Activated CD8-positive, alpha-beta T cell treated with anti-CD3 and anti-CD28 coated beads, Interleukin-2, amount 10 ng/mL, durations not matched to agents 7 days and 5 days (primary cell): ENCODE measurements around the gene ZCWPW1. TPM values are rescaled to one million over a fixed set of nuclear protein-coding genes. Genes with fewer than 3 reads are reported as not detected.

ENCODE experiments used
- ATAC-seq: fragments of 150-1000 bp; cut with Tn5 transposase; one replicate; pipeline ENCODE4 v1.10.0; 2021; ENCODE audit warnings: moderate library complexity
- CTCF ChIA-PET: fragments of 350-600 bp; sonication (Branson Sonifier 250); formaldehyde crosslinking; loops from one replicate; lab custom pipeline; 2021; ENCODE audit warnings: antibody characterized with exemption; lab: Charles Lee
- POLR2A ChIA-PET: fragments of 350-600 bp; sonication (Branson Sonifier 250); formaldehyde crosslinking; loops from one replicate; lab custom pipeline; 2021; ENCODE audit warnings: antibody characterized with exemption; lab: Charles Lee
- DNase-seq: peaks from one replicate; pipeline ENCODE4 v3.0.0-alpha.2; 2020
- H3K27ac Mint-ChIP-seq: one replicate; pipeline ENCODE4 v1.8.0; 2021; ENCODE audit warnings: mild to moderate bottlenecking, mixed read lengths
- H3K27me3 Mint-ChIP-seq: one replicate; pipeline ENCODE4 v1.8.0; 2021; ENCODE audit warnings: low read depth, mixed read lengths
- H3K36me3 Mint-ChIP-seq: one replicate; pipeline ENCODE4 v1.8.0; 2021; ENCODE audit warnings: low read depth, mixed read lengths
- H3K4me1 Mint-ChIP-seq: one replicate; pipeline ENCODE4 v1.8.0; 2021; ENCODE audit warnings: low read depth, mixed read lengths
- H3K4me3 Mint-ChIP-seq: one replicate; pipeline ENCODE4 v1.8.0; 2021; ENCODE audit warnings: mild to moderate bottlenecking, mixed read lengths
- H3K9me3 Mint-ChIP-seq: one replicate; pipeline ENCODE4 v1.8.0; 2022; ENCODE audit warnings: mixed read lengths; ENCODE audit not compliant: insufficient read depth
- total RNA-seq, 2 experiments: library from RNA; stranded (reverse); gene quantifications; one replicate each; pipeline ENCODE4 v1.2.3, GENCODE V29; 2021

The ZCWPW1 gene
- total RNA-seq, 2 experiments from 2014 or later = 2.6 to 2.8 TPM

DNA sequence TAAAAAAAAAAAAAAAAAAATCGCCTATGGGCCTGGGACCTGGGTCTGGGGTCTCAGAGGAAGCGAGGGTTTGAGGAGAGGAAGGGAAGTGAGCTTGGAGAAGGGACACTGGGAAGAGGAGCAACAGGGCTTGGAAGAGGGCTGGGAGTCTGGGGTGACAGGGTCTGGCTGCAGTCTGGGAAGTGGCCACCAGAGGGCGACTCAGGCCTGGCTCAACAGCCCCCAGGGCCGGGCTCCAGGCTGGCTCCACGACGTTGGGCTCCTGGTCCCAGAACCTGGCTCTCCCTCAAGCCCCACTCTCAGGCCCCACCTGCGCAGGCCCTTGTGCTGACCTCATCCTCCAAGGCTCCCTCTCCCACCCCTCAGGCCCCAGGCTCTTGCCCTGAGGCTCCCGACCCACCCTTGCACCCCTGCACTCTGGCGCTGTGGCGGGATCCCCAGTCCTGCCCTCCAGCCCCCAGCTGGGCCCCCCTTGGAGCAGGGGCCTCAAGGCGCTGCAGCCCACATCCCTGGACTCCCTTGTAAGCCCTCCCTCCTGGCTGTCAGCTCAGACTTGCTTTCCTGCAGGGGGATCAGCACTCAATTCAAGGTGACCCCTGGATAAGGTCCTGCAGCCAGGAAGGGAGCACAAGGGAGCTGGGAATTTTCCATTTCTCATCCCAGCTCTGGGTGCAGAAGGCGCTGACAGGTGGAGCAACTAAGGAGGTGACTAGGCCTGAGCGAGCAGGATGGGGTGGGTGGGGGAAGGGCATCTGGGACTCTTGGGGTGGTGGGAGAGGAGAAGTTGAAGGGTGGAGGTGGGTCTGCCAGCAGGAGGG lies 40.9 kb upstream of the ZCWPW1 start:
- peaks cover 21% of the 10 kb centered on the region for H3K4me1 Mint-ChIP-seq
- POLR2A ChIA-PET = interaction anchor here (2.1 kb wide), 1 partner anchor 90 kb away, joined by 5 read pairs; no protein-coding TSS in a partner anchor

DNA sequence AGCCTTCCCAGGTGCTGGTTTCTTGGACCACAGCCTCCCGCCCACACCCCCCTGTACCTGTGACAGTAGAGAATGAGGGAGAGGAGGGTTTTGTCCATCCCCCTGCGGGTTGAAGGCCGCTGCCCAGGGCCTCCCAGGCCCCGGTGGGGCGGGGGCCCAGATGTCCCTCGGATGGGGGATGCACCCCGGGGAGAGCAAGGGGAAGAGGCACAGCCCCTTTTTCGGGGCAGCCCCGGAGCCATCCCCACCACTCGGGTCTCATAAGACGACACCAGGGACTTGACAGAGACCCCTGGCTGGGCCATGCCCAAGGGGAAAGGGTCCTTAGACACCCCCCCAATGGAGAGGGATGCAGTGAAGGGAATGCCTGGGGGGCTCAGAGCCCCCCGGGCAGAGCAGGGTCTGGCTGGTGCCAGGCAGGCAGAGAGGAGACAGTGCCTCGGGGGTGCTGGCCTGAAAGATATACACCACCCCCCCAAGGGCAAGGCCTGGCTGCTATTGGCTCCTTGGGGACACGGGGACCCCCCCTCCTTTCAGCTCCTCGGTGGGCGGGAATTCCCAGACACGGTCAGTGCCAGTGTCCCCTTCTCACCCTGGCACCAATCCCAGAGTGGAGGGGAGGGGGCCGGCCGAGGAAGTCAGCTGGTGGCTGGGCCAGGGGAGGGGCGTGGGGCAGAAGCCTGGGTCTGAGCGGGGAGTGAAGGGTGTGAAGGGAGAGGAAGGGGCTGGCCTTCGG lies 39.3 kb upstream of the ZCWPW1 start:
- DNase-seq = no peak
- ATAC-seq = no peak
- Mint-ChIP-seq H3K9me3 (no peaks in the 10 kb centered on the region), H3K4me3 (no peak overlapping the region), H3K27me3 (no peaks in the 10 kb centered on the region), H3K36me3 (peaks cover 34% of the 10 kb centered on the region), H3K27ac (no peak overlapping the region), H3K4me1 (peaks cover 7% of the 10 kb centered on the region)
- CTCF ChIA-PET = interaction anchor here (2.2 to 4.9 kb wide), 2 partner anchors 12 to 91 kb away, joined by 18 to 47 read pairs; no protein-coding TSS in a partner anchor
- POLR2A ChIA-PET = interaction anchor here (0.6 kb wide), 1 partner anchor 27 kb away, joined by 3 read pairs; no protein-coding TSS in a partner anchor

More for the DNA sequence above, 40.9 kb upstream of the ZCWPW1 start:
- no peaks in the 10 kb centered on the region for H3K27me3 Mint-ChIP-seq
- ATAC-seq (peak; percentile 85), DNase-seq (peak; percentile 86)
- H3K4me3 Mint-ChIP-seq = no peak overlapping the region
- peaks cover 44% of the 10 kb centered on the region for H3K36me3 Mint-ChIP-seq
- peak overlapping the region; percentile 39 for H3K27ac Mint-ChIP-seq
- CTCF ChIA-PET = interaction anchor here (0.7 to 4.9 kb wide), 15 partner anchors 9 to 383 kb away, joined by 3 to 47 read pairs (median 5); partner anchors contain the start of genes FBXO24, SLC12A9 and TSC22D4
- H3K9me3 Mint-ChIP-seq = no peaks in the 10 kb centered on the region

DNA sequence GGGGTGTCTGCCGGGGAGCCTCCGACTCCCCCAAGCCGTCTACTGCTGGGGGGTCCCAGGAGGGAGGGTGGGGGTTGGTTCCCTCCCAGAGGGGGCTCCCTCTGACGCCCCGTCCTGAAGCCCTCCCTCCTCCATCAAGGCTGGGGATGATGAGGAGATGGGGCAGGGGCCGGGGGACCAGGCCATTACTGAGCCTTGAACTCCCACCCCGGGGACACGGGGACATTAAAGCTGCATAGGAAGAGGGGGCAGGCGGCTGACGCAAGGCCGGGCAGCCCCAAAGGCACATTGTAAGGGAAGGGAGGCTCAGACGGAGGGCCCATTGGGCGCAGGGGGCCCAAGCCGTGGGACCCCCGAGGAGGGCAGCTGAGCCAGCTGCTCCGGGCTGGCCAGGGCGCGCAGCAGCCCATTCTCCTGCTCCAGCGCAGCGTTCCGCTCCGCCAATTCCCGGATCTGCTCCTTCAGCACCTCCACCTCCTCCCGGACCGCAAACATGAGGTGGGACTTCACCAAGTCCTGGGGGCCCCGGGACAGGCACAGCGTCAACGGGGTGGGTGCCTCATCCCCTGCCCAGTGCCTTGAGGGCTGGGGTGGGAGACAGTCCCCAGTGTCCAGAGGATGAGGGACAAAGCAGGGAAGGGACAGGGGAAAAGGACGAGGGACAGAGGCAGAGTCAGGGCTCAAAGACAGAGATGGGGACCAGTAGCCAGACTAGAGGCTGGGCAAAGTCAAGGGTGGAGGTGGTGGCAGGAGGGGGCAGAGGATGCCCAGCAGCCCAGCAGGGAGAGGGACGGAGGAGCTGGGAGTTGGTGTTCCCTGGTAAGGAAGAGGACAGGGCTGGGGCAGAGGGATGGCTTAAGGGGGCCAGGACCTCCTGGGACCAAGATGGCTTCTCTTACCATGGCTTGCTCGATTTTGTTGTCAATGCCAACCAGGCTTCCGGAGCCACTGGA lies 38.4 kb upstream of the ZCWPW1 start:
- ATAC-seq (no peak), DNase-seq (no peak)
- no peak overlapping the region for H3K4me3 Mint-ChIP-seq
- H3K36me3 Mint-ChIP-seq = peaks cover 31% of the 10 kb centered on the region
- peaks cover 5% of the 10 kb centered on the region for H3K4me1 Mint-ChIP-seq
- H3K27ac Mint-ChIP-seq = no peak overlapping the region
- H3K9me3 Mint-ChIP-seq = no peaks in the 10 kb centered on the region
- H3K27me3 Mint-ChIP-seq = no peaks in the 10 kb centered on the region
- ChIA-PET POLR2A (no interaction called here), CTCF (interaction anchor here (4.9 kb wide), 1 partner anchor 92 kb away, joined by 47 read pairs; no protein-coding TSS in a partner anchor)

DNA sequence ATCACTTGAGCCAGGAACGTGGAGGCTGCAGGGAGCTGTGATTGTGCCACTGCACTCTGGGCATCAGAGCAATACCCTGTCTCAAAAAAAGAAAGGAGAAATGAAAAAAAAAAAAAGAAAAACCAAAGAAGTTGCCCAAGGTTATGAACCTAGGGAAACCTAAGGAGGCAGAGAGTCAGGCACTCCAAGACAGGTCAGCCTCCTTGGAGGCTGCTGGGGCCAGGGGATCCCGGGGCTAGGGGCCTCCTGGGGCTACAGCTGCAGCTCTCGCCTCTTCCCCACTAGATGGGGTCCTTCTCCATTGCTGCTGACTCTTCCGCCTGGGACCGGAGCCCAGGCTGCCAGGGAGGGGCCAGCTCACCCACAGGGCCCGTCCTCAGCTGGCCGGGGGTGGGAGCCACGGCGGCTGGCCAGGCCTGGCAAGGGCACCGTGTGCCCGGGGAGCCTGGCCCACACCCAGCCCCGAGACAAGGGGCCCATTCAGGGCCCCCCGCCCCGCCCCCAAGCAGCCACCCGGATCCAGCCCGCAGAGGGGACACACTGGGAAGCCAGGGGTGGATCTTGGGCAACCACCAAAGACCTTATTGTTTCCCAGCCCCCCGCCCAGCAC lies 37.3 kb upstream of the ZCWPW1 start:
- POLR2A ChIA-PET = interaction anchor here (1.3 kb wide), 1 partner anchor 10 kb away, joined by 3 read pairs; no protein-coding TSS in a partner anchor
- Mint-ChIP-seq H3K4me1 (peaks cover 3% of the 10 kb centered on the region), H3K27ac (no peak overlapping the region), H3K36me3 (peaks cover 37% of the 10 kb centered on the region), H3K4me3 (no peak overlapping the region), H3K9me3 (no peaks in the 10 kb centered on the region), H3K27me3 (no peaks in the 10 kb centered on the region)
- no peak for DNase-seq
- CTCF ChIA-PET = interaction anchor here (0.9 to 2.2 kb wide), 4 partner anchors 17 to 98 kb away, joined by 4 to 7 read pairs (median 6); no protein-coding TSS in a partner anchor
- no peak for ATAC-seq

DNA sequence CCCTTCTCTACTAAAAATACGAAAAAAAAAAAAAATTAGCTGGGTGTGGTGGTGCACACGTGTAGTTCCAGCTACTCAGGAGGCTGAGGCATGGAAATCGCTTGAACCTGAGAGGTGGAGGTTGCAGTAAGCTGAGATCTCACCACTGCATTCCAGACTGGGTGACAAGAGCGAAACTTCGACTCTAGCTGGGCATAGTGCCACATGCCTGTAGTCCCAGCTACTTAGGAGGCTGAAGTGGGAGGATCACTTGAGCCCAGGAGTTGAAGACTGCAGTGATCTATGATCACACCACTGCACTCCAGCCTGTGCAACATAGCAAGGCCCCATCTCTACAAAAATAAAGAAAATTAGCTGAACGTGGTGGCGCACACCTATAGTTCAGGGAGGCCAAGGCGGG lies 36.8 kb upstream of the ZCWPW1 start:
- H3K4me1 Mint-ChIP-seq = peaks cover 3% of the 10 kb centered on the region
- no peak for ATAC-seq
- peaks cover 34% of the 10 kb centered on the region for H3K36me3 Mint-ChIP-seq
- no peaks in the 10 kb centered on the region for H3K27me3 Mint-ChIP-seq
- no peak for DNase-seq
- no peak overlapping the region for H3K27ac Mint-ChIP-seq
- CTCF ChIA-PET = interaction anchor here (0.9 to 2.2 kb wide), 5 partner anchors 15 to 98 kb away, joined by 3 to 7 read pairs (median 5); no protein-coding TSS in a partner anchor
- POLR2A ChIA-PET = interaction anchor here (1.3 kb wide), 1 partner anchor 10 kb away, joined by 3 read pairs; no protein-coding TSS in a partner anchor
- no peak overlapping the region for H3K4me3 Mint-ChIP-seq
- H3K9me3 Mint-ChIP-seq = no peaks in the 10 kb centered on the region

DNA sequence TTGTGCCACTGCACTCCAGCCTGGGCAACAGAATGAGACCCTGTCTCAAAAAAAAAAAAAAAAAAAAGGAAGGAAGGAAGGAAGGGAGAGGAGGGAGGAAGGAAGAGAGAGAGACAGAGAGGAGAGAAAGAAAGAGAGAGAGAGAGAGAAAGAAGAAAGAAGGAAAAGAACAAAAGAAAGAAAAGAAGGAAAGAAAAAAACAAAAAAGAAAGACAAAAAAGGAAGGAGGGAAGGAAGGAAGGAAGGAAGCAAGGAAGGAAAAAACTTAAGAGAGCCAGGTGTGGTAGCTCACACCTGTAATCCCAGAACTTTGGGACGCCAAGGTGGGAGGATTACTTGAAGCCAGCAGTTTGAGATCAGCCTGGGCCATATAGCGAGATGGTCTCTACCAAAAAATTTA lies 36.3 kb upstream of the ZCWPW1 start:
- Mint-ChIP-seq H3K27me3 (no peaks in the 10 kb centered on the region), H3K36me3 (peaks cover 30% of the 10 kb centered on the region), H3K9me3 (no peaks in the 10 kb centered on the region), H3K4me1 (peaks cover 3% of the 10 kb centered on the region), H3K27ac (no peak overlapping the region), H3K4me3 (no peak overlapping the region)
- ChIA-PET CTCF (interaction anchor here (1.0 to 2.2 kb wide), 4 partner anchors 14 to 96 kb away, joined by 3 to 7 read pairs (median 4); no protein-coding TSS in a partner anchor), POLR2A (interaction anchor here (1.0 to 1.3 kb wide), 2 partner anchors 9 to 11 kb away, joined by 3 read pairs; no protein-coding TSS in a partner anchor)
- no peak for DNase-seq
- ATAC-seq = no peak

DNA sequence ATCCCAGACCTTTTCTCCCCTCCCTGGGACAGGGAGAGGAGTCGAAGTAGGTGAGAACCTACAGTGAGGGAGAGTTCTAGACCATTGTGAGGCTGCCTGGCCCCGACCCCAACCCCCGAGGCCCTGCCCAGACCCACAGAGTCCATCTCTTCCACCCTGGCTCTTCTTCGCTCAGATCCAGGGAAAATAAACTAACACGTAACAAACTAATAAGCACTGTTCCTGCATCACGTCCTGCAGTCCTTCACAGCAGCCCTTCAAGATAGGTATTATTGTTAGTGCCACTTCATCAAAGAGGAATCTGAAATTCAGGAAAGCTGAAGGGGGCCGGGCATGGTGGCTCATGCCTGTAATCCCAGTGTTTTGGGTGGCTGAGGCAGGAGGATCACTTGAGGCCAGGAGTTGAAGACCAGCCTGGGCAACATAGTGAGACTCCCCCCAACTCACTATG lies 35.7 kb upstream of the ZCWPW1 start, which contains the start of gene SPACDR:
SPACDR (minus strand) TSS at position 51 of the 451 bp plus-strand sequence. CDS start 235 bp downstream, outside the sequence.
- Mint-ChIP-seq H3K9me3 (no peaks in the 10 kb centered on the region), H3K4me1 (peaks cover 2% of the 10 kb centered on the region), H3K36me3 (peaks cover 32% of the 10 kb centered on the region), H3K27ac (no peak within 1 kb of the TSS), H3K27me3 (no peaks in the 10 kb centered on the region), H3K4me3 (no peak within 1 kb of the TSS)
- no peak for DNase-seq
- no peak for ATAC-seq
- ChIA-PET POLR2A (interaction anchor here (1.0 kb wide), 1 partner anchor 10 kb away, joined by 3 read pairs; no protein-coding TSS in a partner anchor), CTCF (interaction anchor here (1.0 to 2.2 kb wide), 2 partner anchors 13 to 96 kb away, joined by 3 to 7 read pairs; no protein-coding TSS in a partner anchor)

DNA sequence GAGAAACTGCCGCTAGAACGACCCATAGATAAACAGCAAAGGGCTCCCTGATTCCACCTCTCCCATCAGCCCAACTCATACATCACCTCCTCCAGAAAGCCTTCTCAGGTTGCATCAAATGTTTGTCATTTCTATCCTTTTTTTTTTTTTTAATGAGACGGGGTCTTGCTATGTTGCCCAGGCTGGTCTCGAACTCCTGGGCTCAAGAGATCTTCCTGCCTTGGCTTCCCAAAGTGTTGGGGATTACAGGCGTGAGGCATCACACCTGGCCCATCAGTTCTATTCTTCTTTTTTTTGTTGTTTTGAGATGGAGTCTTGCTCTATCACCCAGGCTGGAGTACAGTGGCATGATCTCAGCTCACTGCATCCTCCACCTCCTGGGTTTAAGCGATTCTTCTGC lies 28.5 kb upstream of the ZCWPW1 start:
- Mint-ChIP-seq H3K27me3 (no peaks in the 10 kb centered on the region), H3K4me1 (peaks cover 14% of the 10 kb centered on the region), H3K9me3 (no peaks in the 10 kb centered on the region), H3K27ac (no peak overlapping the region), H3K4me3 (no peak overlapping the region), H3K36me3 (peaks cover 17% of the 10 kb centered on the region)
- no peak for ATAC-seq
- DNase-seq = no peak
- ChIA-PET CTCF (interaction anchor here (4.3 kb wide), 1 partner anchor 12 kb away, joined by 18 read pairs; no protein-coding TSS in a partner anchor), POLR2A (interaction anchor here (0.7 kb wide), 1 partner anchor 19 kb away, joined by 3 read pairs; no protein-coding TSS in a partner anchor)

DNA sequence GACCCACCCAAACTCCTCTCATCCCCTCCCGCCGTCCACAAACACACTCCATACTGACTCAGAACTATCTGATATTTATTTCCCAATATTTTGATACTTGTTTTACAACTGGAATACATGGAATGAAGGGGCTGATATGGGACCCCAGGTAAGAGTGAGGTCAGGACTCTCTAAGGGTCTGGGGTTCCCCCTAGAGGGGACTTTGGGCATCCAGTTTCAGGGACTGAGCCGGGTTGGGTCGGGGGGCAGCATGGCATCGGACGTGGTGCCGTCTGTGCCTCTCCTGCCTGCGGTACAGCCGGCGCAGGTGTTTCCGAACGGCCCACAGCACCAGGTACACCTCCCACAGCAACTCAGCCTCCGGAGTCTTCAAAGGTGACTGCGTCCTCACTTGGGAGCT lies 28.1 kb upstream of the ZCWPW1 start:
- H3K9me3 Mint-ChIP-seq = no peaks in the 10 kb centered on the region
- DNase-seq (no peak), ATAC-seq (no peak)
- ChIA-PET POLR2A (no interaction called here), CTCF (interaction anchor here (4.3 kb wide), 1 partner anchor 13 kb away, joined by 18 read pairs; no protein-coding TSS in a partner anchor)
- no peak overlapping the region for H3K27ac Mint-ChIP-seq
- peaks cover 14% of the 10 kb centered on the region for H3K4me1 Mint-ChIP-seq
- no peaks in the 10 kb centered on the region for H3K27me3 Mint-ChIP-seq
- H3K36me3 Mint-ChIP-seq = peaks cover 16% of the 10 kb centered on the region
- no peak overlapping the region for H3K4me3 Mint-ChIP-seq

DNA sequence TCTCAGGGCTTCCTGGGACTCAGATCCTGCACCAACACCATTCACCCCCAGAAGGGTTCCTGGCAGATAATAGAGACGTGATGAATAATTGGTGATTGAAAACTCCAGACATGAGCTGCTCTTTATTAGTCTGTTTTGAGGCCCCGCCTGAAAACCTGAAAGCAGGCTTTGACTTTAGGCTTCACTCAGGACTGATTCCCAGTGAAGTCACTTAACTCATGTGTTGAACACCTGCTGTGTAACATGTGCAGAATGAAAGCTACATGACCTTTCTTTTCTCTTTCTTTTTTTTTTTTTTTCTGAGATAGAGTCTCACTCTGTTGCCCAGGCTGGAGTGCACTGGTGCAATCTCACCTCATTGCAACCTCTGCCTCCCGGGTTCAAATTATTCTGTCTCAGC lies 26.7 kb upstream of the ZCWPW1 start:
- Mint-ChIP-seq H3K27ac (no peak overlapping the region), H3K27me3 (no peaks in the 10 kb centered on the region), H3K4me3 (no peak overlapping the region), H3K9me3 (no peaks in the 10 kb centered on the region), H3K36me3 (peaks cover 6% of the 10 kb centered on the region), H3K4me1 (peaks cover 22% of the 10 kb centered on the region)
- ChIA-PET CTCF (interaction anchor here (0.8 to 4.3 kb wide), 8 partner anchors 11 to 323 kb away, joined by 3 to 18 read pairs (median 4); partner anchors contain the start of genes FBXO24, LRCH4 and POP7), POLR2A (interaction anchor here (0.6 to 2.1 kb wide), 4 partner anchors 8 to 27 kb away, joined by 3 to 8 read pairs (median 4); partner anchors contain the start of genes PPP1R35 and ZCWPW1)
- ATAC-seq = no peak
- DNase-seq = no peak
